ENCODE measurements around the gene PTPRN2. TPM values are rescaled to one million over a fixed set of nuclear protein-coding genes. Genes with fewer than 3 reads are reported as not detected.

Gene PTPRN2
- total and polyA plus RNA-seq, 2 of the 13 experiments (the other 11 are each of a cell fraction or from before 2014, with no cell fraction given), result 2.5 to 24.2 TPM

DNA sequence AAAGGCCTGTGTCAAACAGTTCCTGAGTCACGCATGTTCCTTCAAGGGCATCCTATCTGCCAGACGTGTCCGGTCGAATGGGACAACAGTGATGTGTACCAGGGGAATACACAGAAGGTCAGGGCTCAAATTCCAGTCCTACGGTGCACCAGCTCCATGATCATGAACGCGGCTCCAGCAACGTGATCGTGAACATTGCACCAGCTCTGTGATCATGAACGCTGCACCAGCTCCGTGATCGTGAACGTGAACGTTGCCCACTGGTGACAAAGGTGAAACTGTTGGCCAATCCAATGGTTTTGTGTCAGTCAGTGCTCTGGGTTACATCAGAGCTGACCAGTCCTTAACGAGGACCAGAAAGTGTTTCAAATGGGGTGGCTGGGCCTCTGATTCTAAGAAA, 4.3 kb upstream of the PTPRN2 start (continued):
- TF ChIP-seq, protein P1, sequence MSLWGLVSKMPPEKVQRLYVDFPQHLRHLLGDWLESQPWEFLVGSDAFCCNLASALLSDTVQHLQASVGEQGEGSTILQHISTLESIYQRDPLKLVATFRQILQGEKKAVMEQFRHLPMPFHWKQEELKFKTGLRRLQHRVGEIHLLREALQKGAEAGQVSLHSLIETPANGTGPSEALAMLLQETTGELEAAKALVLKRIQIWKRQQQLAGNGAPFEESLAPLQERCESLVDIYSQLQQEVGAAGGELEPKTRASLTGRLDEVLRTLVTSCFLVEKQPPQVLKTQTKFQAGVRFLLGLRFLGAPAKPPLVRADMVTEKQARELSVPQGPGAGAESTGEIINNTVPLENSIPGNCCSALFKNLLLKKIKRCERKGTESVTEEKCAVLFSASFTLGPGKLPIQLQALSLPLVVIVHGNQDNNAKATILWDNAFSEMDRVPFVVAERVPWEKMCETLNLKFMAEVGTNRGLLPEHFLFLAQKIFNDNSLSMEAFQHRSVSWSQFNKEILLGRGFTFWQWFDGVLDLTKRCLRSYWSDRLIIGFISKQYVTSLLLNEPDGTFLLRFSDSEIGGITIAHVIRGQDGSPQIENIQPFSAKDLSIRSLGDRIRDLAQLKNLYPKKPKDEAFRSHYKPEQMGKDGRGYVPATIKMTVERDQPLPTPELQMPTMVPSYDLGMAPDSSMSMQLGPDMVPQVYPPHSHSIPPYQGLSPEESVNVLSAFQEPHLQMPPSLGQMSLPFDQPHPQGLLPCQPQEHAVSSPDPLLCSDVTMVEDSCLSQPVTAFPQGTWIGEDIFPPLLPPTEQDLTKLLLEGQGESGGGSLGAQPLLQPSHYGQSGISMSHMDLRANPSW (CRISPR knock-in tag; IDR thresholded peaks at IDR 0.05; ENCODE audit: borderline replicate concordance), result no peak
- TF ChIP-seq ZNF235 (CRISPR knock-in tag; IDR thresholded peaks at IDR 0.05; ENCODE audit: borderline replicate concordance), result no peak
- TF ChIP-seq ZSCAN22 (CRISPR knock-in tag; IDR thresholded peaks at IDR 0.05), result no peak
- peak; percentile 84 for TF ChIP-seq MED1 (CRISPR knock-in tag; IDR thresholded peaks at IDR 0.05)
- TF ChIP-seq, protein P2, sequence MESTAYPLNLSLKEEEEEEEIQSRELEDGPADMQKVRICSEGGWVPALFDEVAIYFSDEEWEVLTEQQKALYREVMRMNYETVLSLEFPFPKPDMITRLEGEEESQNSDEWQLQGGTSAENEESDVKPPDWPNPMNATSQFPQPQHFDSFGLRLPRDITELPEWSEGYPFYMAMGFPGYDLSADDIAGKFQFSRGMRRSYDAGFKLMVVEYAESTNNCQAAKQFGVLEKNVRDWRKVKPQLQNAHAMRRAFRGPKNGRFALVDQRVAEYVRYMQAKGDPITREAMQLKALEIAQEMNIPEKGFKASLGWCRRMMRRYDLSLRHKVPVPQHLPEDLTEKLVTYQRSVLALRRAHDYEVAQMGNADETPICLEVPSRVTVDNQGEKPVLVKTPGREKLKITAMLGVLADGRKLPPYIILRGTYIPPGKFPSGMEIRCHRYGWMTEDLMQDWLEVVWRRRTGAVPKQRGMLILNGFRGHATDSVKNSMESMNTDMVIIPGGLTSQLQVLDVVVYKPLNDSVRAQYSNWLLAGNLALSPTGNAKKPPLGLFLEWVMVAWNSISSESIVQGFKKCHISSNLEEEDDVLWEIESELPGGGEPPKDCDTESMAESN (CRISPR knock-in tag; conservative IDR thresholded peaks at IDR 0.05), result no peak
- no peak for TF ChIP-seq EEA1 (CRISPR knock-in tag; IDR thresholded peaks at IDR 0.05; ENCODE audit: borderline replicate concordance)
- TF ChIP-seq, protein P3, sequence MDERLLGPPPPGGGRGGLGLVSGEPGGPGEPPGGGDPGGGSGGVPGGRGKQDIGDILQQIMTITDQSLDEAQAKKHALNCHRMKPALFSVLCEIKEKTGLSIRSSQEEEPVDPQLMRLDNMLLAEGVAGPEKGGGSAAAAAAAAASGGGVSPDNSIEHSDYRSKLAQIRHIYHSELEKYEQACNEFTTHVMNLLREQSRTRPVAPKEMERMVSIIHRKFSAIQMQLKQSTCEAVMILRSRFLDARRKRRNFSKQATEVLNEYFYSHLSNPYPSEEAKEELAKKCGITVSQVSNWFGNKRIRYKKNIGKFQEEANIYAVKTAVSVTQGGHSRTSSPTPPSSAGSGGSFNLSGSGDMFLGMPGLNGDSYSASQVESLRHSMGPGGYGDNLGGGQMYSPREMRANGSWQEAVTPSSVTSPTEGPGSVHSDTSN (CRISPR knock-in tag; IDR thresholded peaks at IDR 0.05), result no peak
- TF ChIP-seq NFATC3 (CRISPR knock-in tag; IDR thresholded peaks at IDR 0.05), result no peak
- TF ChIP-seq, protein P4, sequence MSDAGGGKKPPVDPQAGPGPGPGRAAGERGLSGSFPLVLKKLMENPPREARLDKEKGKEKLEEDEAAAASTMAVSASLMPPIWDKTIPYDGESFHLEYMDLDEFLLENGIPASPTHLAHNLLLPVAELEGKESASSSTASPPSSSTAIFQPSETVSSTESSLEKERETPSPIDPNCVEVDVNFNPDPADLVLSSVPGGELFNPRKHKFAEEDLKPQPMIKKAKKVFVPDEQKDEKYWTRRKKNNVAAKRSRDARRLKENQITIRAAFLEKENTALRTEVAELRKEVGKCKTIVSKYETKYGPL (CRISPR knock-in tag; IDR thresholded peaks at IDR 0.05), result no peak
- TF ChIP-seq ZMYM2 (CRISPR knock-in tag; IDR thresholded peaks at IDR 0.05), result peak; percentile 79
- TF ChIP-seq POGZ (CRISPR knock-in tag; IDR thresholded peaks at IDR 0.05), result peak; percentile 41; the same call in 1 of the 2 replicates
- no peak for TF ChIP-seq SP4 (CRISPR knock-in tag; IDR thresholded peaks at IDR 0.05)
- TF ChIP-seq HNRNPUL1 (IDR thresholded peaks at IDR 0.05; ENCODE audit: low read depth, low read length), result no peak
- TF ChIP-seq ZNF292 (CRISPR knock-in tag; IDR thresholded peaks at IDR 0.05; ENCODE audit: borderline replicate concordance, low read depth), result no peak
- TF ChIP-seq ZNF547 (CRISPR knock-in tag; IDR thresholded peaks at IDR 0.05), result no peak
- TF ChIP-seq ZNF572 (CRISPR knock-in tag; IDR thresholded peaks at IDR 0.05), result no peak
- TF ChIP-seq, protein P5, sequence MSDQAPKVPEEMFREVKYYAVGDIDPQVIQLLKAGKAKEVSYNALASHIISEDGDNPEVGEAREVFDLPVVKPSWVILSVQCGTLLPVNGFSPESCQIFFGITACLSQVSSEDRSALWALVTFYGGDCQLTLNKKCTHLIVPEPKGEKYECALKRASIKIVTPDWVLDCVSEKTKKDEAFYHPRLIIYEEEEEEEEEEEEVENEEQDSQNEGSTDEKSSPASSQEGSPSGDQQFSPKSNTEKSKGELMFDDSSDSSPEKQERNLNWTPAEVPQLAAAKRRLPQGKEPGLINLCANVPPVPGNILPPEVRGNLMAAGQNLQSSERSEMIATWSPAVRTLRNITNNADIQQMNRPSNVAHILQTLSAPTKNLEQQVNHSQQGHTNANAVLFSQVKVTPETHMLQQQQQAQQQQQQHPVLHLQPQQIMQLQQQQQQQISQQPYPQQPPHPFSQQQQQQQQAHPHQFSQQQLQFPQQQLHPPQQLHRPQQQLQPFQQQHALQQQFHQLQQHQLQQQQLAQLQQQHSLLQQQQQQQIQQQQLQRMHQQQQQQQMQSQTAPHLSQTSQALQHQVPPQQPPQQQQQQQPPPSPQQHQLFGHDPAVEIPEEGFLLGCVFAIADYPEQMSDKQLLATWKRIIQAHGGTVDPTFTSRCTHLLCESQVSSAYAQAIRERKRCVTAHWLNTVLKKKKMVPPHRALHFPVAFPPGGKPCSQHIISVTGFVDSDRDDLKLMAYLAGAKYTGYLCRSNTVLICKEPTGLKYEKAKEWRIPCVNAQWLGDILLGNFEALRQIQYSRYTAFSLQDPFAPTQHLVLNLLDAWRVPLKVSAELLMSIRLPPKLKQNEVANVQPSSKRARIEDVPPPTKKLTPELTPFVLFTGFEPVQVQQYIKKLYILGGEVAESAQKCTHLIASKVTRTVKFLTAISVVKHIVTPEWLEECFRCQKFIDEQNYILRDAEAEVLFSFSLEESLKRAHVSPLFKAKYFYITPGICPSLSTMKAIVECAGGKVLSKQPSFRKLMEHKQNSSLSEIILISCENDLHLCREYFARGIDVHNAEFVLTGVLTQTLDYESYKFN (CRISPR knock-in tag; conservative IDR thresholded peaks at IDR 0.05), result 0 out of 2 replicates have a peak, but pooled peaks have one; percentile 19
- 0 out of 2 replicates have a peak, but pooled peaks have one; percentile 23 for TF ChIP-seq IRF2 (CRISPR knock-in tag; IDR thresholded peaks at IDR 0.05)
- no peak for TF ChIP-seq ZNF253 (CRISPR knock-in tag; IDR thresholded peaks at IDR 0.05; ENCODE audit: borderline replicate concordance)
- 0 out of 2 replicates have a peak, but pooled peaks have one; percentile 38 for TF ChIP-seq HMG20A (CRISPR knock-in tag; IDR thresholded peaks at IDR 0.05; ENCODE audit: borderline replicate concordance)
- no peak for TF ChIP-seq MIER3 (CRISPR knock-in tag; IDR thresholded peaks at IDR 0.05; ENCODE audit: borderline replicate concordance)
